Skeletal muscle tissue (tissue), 4 donors: ENCODE measurements around the gene NELFE. TPM values are rescaled to one million over a fixed set of nuclear protein-coding genes. Genes with fewer than 3 reads are reported as not detected.

Experiments
- H3K27ac ChIP-seq: one replicate; pipeline ENCODE4 v1.7.0; 2013; ENCODE audit warnings: mild to moderate bottlenecking, low read depth, low read length, inconsistent platforms
- H3K27me3 ChIP-seq, 3 donors: one replicate each; pipeline ENCODE4 v1.7.0; 2013; ENCODE audit warnings: low read length in 3 of 3; ENCODE audit not compliant: control insufficient read depth in 3 of 3, insufficient read depth in 3 of 3
- H3K36me3 ChIP-seq, 3 donors: one replicate each; pipeline ENCODE4 v1.7.0; 2013; ENCODE audit warnings: low read length in 3 of 3; ENCODE audit not compliant: control insufficient read depth in 3 of 3, insufficient read depth in 3 of 3
- H3K4me1 ChIP-seq, 3 donors: one replicate each; pipeline ENCODE4 v1.7.0; 2013; ENCODE audit warnings: low read length in 3 of 3, mild to moderate bottlenecking in 3 of 3; ENCODE audit not compliant: control insufficient read depth in 3 of 3, insufficient read depth in 3 of 3
- H3K4me3 ChIP-seq, 3 donors: one replicate each; pipeline ENCODE4 v1.7.0; 2013; ENCODE audit warnings: low read length in 3 of 3
- H3K9ac ChIP-seq, 3 donors: one replicate each; pipeline ENCODE4 v1.7.0; 2013; ENCODE audit warnings: low read length in 3 of 3, mild to moderate bottlenecking in 3 of 3, moderate library complexity in 2 of 3, low read depth in 1 of 3
- H3K9me3 ChIP-seq, 3 donors: one replicate each; pipeline ENCODE4 v1.7.0; 2013; ENCODE audit warnings: low read length in 3 of 3; ENCODE audit not compliant: control insufficient read depth in 3 of 3
- total RNA-seq: library from RNA; depleted of rRNA; stranded (reverse); fragments of >200 nt; gene quantifications from one replicate; pipeline ENCODE4 v1.2.3, GENCODE V29; 2014
- donor health status: Osteomylitis.

The NELFE gene
- total RNA-seq, 1 donor from 2014 or later = 61.6 TPM

DNA sequence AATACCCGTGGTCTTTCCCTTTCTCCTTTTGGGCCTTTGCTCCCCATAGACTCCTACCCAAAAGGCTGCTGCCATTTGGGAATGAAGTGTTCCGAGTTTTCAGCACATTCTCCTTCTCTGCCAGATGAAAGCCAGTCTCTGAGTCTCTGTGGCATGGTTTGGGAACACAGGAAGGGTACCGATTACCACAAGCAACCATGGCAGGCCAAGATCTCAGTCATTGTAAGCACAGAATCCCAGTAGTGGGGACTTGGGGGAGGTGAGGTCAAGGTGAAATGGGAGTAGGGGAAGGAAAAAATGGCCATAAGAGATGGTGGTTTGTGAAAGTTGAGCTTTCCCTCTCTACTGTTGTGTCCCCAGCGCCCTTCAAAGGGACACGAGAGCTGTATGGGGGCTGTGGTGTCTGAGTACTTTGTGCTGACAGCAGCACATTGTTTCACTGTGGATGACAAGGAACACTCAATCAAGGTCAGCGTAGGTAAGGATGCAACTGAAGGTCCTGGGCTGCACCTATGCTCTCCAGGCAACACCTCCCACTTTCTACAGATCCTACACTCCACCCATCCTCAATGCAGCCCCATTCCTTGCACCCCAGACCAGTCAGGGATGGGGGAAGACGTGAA, 8.7 kb downstream of the NELFE start:
- peaks cover 35 to 42% (median 37%) of the 10 kb centered on the region in 3 donors for H3K36me3 ChIP-seq
- H3K4me1 ChIP-seq = peaks cover 13 to 16% (median 15%) of the 10 kb centered on the region in 3 donors
- H3K4me3 ChIP-seq = no peak overlapping the region
- no peaks in the 10 kb centered on the region for H3K9me3 ChIP-seq
- no peak overlapping the region for H3K9ac ChIP-seq
- H3K27me3 ChIP-seq = peaks cover 3 to 16% (median 3%) of the 10 kb centered on the region in 3 donors
- H3K27ac ChIP-seq = no peak overlapping the region

DNA sequence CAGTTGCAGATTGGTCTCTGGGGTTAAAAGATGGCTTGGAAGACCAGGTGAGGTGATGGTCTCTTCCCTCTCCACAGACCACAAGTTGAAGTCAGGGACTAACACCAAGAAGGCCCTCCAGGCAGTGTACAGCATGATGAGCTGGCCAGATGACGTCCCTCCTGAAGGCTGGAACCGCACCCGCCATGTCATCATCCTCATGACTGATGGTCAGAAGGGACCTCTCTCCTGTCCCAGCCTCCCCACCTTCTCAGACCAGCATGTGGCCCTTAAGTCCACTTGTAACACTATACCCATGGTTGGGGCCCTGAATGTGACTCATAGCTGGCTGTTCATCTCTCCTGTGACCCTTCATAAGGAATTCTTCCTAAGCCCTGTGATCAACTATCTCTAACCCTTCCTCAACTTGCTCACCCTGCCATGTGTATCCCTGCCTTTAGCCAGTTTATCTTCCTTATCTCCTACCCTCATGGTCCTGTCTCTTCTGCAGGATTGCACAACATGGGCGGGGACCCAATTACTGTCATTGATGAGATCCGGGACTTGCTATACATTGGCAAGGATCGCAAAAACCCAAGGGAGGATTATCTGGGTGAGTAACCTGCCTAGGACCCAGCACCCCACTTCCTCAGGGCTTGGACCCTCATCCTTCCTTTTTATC, 9.9 kb downstream of the NELFE start:
- no peaks in the 10 kb centered on the region for H3K9me3 ChIP-seq
- peaks cover 23 to 31% (median 26%) of the 10 kb centered on the region in 3 donors for H3K36me3 ChIP-seq
- H3K4me1 ChIP-seq = peaks cover 15 to 21% (median 15%) of the 10 kb centered on the region in 3 donors
- peaks cover 4 to 22% (median 5%) of the 10 kb centered on the region in 3 donors for H3K27me3 ChIP-seq
- no peak overlapping the region for H3K27ac ChIP-seq
- H3K4me3 ChIP-seq = no peak overlapping the region
- H3K9ac ChIP-seq = no peak overlapping the region

DNA sequence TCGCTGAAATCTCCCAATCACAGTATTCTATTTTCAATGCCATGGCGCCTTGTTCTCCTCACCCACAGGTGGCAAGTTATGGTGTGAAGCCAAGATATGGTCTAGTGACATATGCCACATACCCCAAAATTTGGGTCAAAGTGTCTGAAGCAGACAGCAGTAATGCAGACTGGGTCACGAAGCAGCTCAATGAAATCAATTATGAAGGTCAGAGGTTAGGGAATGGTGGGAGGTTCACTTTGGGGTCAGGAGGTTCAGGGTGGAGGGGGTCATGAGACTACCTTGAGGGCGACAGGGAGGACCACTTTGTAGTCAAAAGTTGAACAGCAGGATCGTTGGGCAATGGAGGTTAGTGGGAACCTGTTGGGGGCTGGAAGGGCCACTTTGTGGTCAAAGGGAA, 10.5 kb downstream of the NELFE start:
- peaks cover 8 to 24% (median 10%) of the 10 kb centered on the region in 3 donors for H3K27me3 ChIP-seq
- peaks cover 20 to 26% (median 20%) of the 10 kb centered on the region in 3 donors for H3K36me3 ChIP-seq
- no peak overlapping the region for H3K9ac ChIP-seq
- H3K4me3 ChIP-seq = no peak overlapping the region
- no peaks in the 10 kb centered on the region for H3K9me3 ChIP-seq
- no peak overlapping the region for H3K27ac ChIP-seq
- peaks cover 15 to 21% (median 15%) of the 10 kb centered on the region in 3 donors for H3K4me1 ChIP-seq

DNA sequence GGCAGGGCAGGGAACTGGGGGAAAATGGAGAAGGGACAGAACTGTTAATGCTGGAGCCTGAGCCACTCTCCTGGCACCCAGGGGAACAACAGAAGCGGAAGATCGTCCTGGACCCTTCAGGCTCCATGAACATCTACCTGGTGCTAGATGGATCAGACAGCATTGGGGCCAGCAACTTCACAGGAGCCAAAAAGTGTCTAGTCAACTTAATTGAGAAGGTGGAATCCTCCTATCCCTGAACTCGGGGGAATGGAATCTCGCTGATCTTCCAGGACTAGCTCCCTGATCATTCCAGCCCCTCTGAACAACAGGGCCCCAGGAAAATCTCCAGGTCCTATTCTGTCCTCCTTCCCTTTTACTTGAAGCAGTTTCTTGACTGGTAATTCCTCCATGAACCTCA, 10.9 kb downstream of the NELFE start:
- no peak overlapping the region for H3K4me3 ChIP-seq
- no peak overlapping the region for H3K9ac ChIP-seq
- H3K4me1 ChIP-seq = peaks cover 15 to 21% (median 15%) of the 10 kb centered on the region in 3 donors
- H3K9me3 ChIP-seq = no peaks in the 10 kb centered on the region
- peaks cover 16 to 21% (median 17%) of the 10 kb centered on the region in 3 donors for H3K36me3 ChIP-seq
- peaks cover 8 to 29% (median 15%) of the 10 kb centered on the region in 3 donors for H3K27me3 ChIP-seq
- no peak overlapping the region for H3K27ac ChIP-seq

DNA sequence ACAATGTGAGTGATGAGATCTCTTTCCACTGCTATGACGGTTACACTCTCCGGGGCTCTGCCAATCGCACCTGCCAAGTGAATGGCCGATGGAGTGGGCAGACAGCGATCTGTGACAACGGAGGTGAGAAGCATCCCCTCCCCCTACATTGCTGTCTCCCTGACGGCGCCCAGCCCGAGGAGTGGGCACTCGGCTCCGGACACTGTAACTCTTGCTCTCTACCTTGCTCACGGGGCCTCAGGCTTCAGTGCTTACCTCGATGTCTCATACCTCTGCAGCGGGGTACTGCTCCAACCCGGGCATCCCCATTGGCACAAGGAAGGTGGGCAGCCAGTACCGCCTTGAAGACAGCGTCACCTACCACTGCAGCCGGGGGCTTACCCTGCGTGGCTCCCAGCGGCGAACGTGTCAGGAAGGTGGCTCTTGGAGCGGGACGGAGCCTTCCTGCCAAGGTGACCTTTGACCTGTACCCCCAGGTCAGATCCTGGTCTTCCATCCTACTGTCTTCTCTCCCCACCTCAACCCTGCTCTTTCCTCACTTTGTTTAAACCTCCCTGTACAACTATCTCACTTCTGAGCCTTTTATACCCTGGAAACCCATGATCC, 11.6 kb downstream of the NELFE start:
- peaks cover 10 to 16% (median 11%) of the 10 kb centered on the region in 3 donors for H3K36me3 ChIP-seq
- H3K4me1 ChIP-seq = peaks cover 15 to 21% (median 15%) of the 10 kb centered on the region in 3 donors
- H3K27ac ChIP-seq = peak overlapping the region; percentile 86
- H3K4me3 ChIP-seq = no peak overlapping the region
- peaks cover 12 to 32% (median 21%) of the 10 kb centered on the region in 3 donors for H3K27me3 ChIP-seq
- H3K9ac ChIP-seq = no peak overlapping the region
- no peaks in the 10 kb centered on the region for H3K9me3 ChIP-seq

DNA sequence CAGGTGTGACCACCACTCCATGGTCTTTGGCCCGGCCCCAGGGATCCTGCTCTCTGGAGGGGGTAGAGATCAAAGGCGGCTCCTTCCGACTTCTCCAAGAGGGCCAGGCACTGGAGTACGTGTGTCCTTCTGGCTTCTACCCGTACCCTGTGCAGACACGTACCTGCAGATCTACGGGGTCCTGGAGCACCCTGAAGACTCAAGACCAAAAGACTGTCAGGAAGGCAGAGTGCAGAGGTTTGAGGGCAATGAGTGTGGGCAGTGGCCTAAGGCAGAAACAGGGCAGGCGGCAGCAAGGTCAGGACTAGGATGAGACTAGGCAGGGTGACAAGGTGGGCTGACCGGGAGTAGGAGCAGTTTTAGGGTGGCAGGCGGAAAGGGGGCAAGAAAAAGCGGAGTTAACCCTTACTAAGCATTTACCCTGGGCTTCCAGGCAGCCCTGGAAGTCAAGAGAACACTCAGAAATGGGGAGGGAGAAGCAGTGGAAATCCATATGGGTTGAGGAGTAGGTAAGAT, 12.3 kb downstream of the NELFE start:
- Histone ChIP-seq H3K4me3 (peak overlapping the region in 1 of 3 donors; percentile 57), H3K27ac (peak overlapping the region; percentile 86), H3K4me1 (peaks cover 15 to 21% (median 15%) of the 10 kb centered on the region in 3 donors), H3K36me3 (peaks cover 3 to 9% (median 4%) of the 10 kb centered on the region in 3 donors), H3K9ac (peak overlapping the region; percentile 32 to 69 (median 36)), H3K27me3 (peaks cover 12 to 32% (median 21%) of the 10 kb centered on the region in 3 donors), H3K9me3 (no peaks in the 10 kb centered on the region)

DNA sequence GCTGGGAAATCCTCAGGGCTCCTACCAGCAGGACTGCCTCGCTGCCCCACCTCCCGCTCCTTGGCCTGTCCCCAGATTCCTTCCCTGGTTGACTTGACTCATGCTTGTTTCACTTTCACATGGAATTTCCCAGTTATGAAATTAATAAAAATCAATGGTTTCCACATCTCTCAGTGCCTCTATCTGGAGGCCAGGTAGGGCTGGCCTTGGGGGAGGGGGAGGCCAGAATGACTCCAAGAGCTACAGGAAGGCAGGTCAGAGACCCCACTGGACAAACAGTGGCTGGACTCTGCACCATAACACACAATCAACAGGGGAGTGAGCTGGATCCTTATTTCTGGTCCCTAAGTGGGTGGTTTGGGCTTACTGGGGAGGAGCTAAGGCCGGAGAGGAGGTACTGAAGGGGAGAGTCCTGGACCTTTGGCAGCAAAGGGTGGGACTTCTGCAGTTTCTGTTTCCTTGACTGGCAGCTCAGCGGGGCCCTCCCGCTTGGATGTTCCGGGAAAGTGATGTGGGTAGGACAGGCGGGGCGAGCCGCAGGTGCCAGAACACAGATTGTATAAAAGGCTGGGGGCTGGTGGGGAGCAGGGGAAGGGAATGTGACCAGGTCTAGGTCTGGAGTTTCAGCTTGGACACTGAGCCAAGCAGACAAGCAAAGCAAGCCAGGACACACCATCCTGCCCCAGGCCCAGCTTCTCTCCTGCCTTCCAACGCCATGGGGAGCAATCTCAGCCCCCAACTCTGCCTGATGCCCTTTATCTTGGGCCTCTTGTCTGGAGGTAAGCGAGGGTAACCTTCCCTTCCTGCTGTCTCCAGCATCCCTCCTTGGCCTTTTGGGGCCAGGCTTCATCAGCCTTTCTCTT, 13.0 kb downstream of the NELFE start, which contains the start of gene CFB:
Gene CFB (plus strand): TSS at position 589 of the 863 bp plus-strand sequence. CDS start 127 bp downstream, at position 716.
- Histone ChIP-seq H3K4me3 (peak within 1 kb of the TSS; percentile 57 to 59 (median 57)), H3K36me3 (peaks cover 0 to 2% (median 0%) of the 10 kb centered on the region in 3 donors), H3K27me3 (peaks cover 12 to 32% (median 21%) of the 10 kb centered on the region in 3 donors), H3K4me1 (peaks cover 15 to 21% (median 15%) of the 10 kb centered on the region in 3 donors), H3K9ac (peak within 1 kb of the TSS; percentile 36 to 69 (median 50)), H3K9me3 (no peaks in the 10 kb centered on the region), H3K27ac (peak within 1 kb of the TSS; percentile 86)

DNA sequence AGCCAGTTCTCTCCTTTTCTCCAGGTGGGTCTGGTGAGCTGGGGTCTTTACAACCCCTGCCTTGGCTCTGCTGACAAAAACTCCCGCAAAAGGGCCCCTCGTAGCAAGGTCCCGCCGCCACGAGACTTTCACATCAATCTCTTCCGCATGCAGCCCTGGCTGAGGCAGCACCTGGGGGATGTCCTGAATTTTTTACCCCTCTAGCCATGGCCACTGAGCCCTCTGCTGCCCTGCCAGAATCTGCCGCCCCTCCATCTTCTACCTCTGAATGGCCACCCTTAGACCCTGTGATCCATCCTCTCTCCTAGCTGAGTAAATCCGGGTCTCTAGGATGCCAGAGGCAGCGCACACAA, 13.6 kb downstream of the NELFE start:
- Histone ChIP-seq H3K4me3 (peak overlapping the region in 1 of 3 donors; percentile 27), H3K9ac (peak overlapping the region; percentile 30 to 69 (median 50)), H3K9me3 (no peaks in the 10 kb centered on the region), H3K4me1 (peaks cover 15 to 21% (median 15%) of the 10 kb centered on the region in 3 donors), H3K27me3 (peaks cover 12 to 32% (median 21%) of the 10 kb centered on the region in 3 donors), H3K27ac (peak overlapping the region; percentile 86), H3K36me3 (no peaks in the 10 kb centered on the region)

DNA sequence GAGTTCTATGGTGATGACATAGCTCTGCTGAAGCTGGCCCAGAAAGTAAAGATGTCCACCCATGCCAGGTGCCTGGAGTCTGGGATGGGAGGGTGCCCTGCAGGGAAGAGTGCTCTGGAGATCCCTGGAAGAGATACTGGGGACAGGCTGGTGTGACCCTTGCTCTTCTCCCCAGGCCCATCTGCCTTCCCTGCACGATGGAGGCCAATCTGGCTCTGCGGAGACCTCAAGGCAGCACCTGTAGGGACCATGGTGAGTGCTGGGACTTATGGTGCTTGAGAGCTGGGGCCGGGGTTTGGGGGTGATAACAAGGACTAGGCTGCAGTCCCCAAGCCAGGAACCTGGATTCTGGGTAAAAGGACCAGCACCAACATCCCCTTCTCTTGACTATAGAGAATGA, 15.0 kb downstream of the NELFE start:
- H3K4me1 ChIP-seq = peaks cover 15 to 21% (median 15%) of the 10 kb centered on the region in 3 donors
- H3K4me3 ChIP-seq = no peak overlapping the region
- H3K9me3 ChIP-seq = no peaks in the 10 kb centered on the region
- peaks cover 12 to 32% (median 21%) of the 10 kb centered on the region in 3 donors for H3K27me3 ChIP-seq
- H3K36me3 ChIP-seq = no peaks in the 10 kb centered on the region
- H3K9ac ChIP-seq = no peak overlapping the region
- H3K27ac ChIP-seq = no peak overlapping the region
